Neural cell (in vitro differentiated cells): ENCODE results near the gene AGTR1. TPM values are rescaled to one million over a fixed set of nuclear protein-coding genes. Genes with fewer than 3 reads are reported as not detected.

Experiments used
- H2AFZ ChIP-seq: fragments of 200-600, 300-800 bp; sonication (generic), shearing (Covaris generic); 2 replicates; pipeline ENCODE4 v1.6.0; 2014; ENCODE audit warnings: low read depth, mild to moderate bottlenecking, antibody characterized with exemption, low read length, moderate library complexity
- H3F3A ChIP-seq: fragments of 200-600 bp; shearing (Covaris generic); 2 replicates; pipeline ENCODE4 v1.6.1; 2016; ENCODE audit warnings: mild to moderate bottlenecking, moderate library complexity, mixed read lengths, antibody characterized with exemption, low read length; ENCODE audit not compliant: insufficient read depth, poor library complexity, severe bottlenecking
- H3K27ac ChIP-seq: fragments of 200-600, 300-800 bp; sonication (generic), shearing (Covaris generic); 2 replicates; pipeline ENCODE4 v1.5.1; 2014; ENCODE audit warnings: mild to moderate bottlenecking, low read length, moderate library complexity
- H3K27me3 ChIP-seq: fragments of 300-800, 200-600 bp; sonication (generic), shearing (Covaris generic); 2 replicates; pipeline ENCODE4 v1.6.0; 2014; ENCODE audit warnings: mild to moderate bottlenecking, low read depth, low read length, moderate library complexity; ENCODE audit not compliant: insufficient read depth
- H3K36me3 ChIP-seq: fragments of 300-800, 200-600 bp; sonication (generic), shearing (Covaris generic); 2 replicates; pipeline ENCODE4 v1.5.1; 2014; ENCODE audit warnings: mild to moderate bottlenecking, antibody characterized with exemption, low read length, moderate library complexity; ENCODE audit not compliant: insufficient read depth
- H3K4me2 ChIP-seq: fragments of 300-800, 200-600 bp; sonication (generic), shearing (Covaris generic); 2 replicates; pipeline ENCODE4 v1.6.0; 2014; ENCODE audit warnings: mild to moderate bottlenecking, low read length
- H3K4me3 ChIP-seq: fragments of 300-800, 200-600 bp; sonication (generic), shearing (Covaris generic); 2 replicates; pipeline ENCODE4 v1.5.1; 2014; ENCODE audit warnings: mild to moderate bottlenecking, low read length, moderate library complexity
- H3K79me2 ChIP-seq: fragments of 200-600 bp; shearing (Covaris generic); replicated peaks from 2 replicates; pipeline ENCODE4 v1.6.0; 2014; ENCODE audit warnings: mild to moderate bottlenecking, low read length, moderate library complexity; ENCODE audit not compliant: insufficient read depth
- H3K9ac ChIP-seq: fragments of 300-800, 200-600 bp; sonication (generic), shearing (Covaris generic); 2 replicates; pipeline ENCODE4 v1.6.1; 2016; ENCODE audit warnings: mild to moderate bottlenecking, low read length, mixed read lengths
- H3K9me2 ChIP-seq: fragments of 200-600 bp; shearing (Covaris generic); 2 replicates; pipeline ENCODE4 v1.6.1; 2016; ENCODE audit warnings: mild to moderate bottlenecking, low read length, mixed read lengths; ENCODE audit not compliant: insufficient read depth
- H3K9me3 ChIP-seq: fragments of 200-600, 300-800 bp; sonication (generic), shearing (Covaris generic); 2 replicates; pipeline ENCODE4 v1.6.1; 2016; ENCODE audit warnings: mild to moderate bottlenecking, mixed run types, low read length, moderate library complexity, mixed read lengths
- H4K20me1 ChIP-seq: fragments of 200-600 bp; shearing (Covaris generic); 2 replicates; pipeline ENCODE4 v1.6.1; 2016; ENCODE audit warnings: mild to moderate bottlenecking, mixed run types; ENCODE audit not compliant: insufficient read depth
- CTCF ChIP-seq: fragments of 450-650 bp; IDR thresholded peaks from 2 replicates; pipeline ENCODE4 v1.5.1; 2014; ENCODE audit warnings: antibody characterized with exemption, mild to moderate bottlenecking, moderate library complexity; ENCODE audit not compliant: poor library complexity, severe bottlenecking
- EP300 ChIP-seq: fragments of 450-650 bp; conservative IDR thresholded peaks from 2 replicates; pipeline ENCODE4 v1.6.1; 2014; ENCODE audit warnings: antibody characterized with exemption, mild to moderate bottlenecking, moderate library complexity; ENCODE audit not compliant: poor library complexity, severe bottlenecking
- EZH2 ChIP-seq: fragments of 200-600, 300-800 bp; shearing (Covaris generic), sonication (generic); IDR thresholded peaks from 2 replicates; pipeline ENCODE4 v1.6.1; 2014; ENCODE audit warnings: antibody characterized with exemption, low read length, borderline replicate concordance, mild to moderate bottlenecking; ENCODE audit not compliant: insufficient read depth, poor library complexity, severe bottlenecking
- POLR2AphosphoS5 ChIP-seq: IDR thresholded peaks from 2 replicates; pipeline ENCODE4 v1.6.1; 2012
- RAD21 ChIP-seq: fragments of 450-650 bp; conservative IDR thresholded peaks from 2 replicates; pipeline ENCODE4 v1.6.1; 2014; ENCODE audit warnings: antibody characterized with exemption, mild to moderate bottlenecking, moderate library complexity
- REST ChIP-seq: IDR thresholded peaks from 2 replicates; pipeline ENCODE4 v1.6.1; 2012; ENCODE audit warnings: borderline replicate concordance
- SMC3 ChIP-seq: fragments of 450-650 bp; conservative IDR thresholded peaks from 2 replicates; pipeline ENCODE4 v1.6.1; 2014; ENCODE audit warnings: antibody characterized with exemption, mild to moderate bottlenecking, moderate library complexity; ENCODE audit not compliant: poor library complexity
- polyA plus RNA-seq: library from polyadenylated mRNA; depleted of rRNA; stranded (reverse); fragments of >200 nt; gene quantifications from 2 replicates; pipeline ENCODE4 v1.2.3, GENCODE V29; 2014

AGTR1 gene
- polyA plus RNA-seq, 1 donor from 2014 or later, result 1.3 TPM

- Histone ChIP-seq H3K36me3 (no peaks in the 10 kb centered on the region), H3K79me2 (no peaks in the 10 kb centered on the region), H2AFZ (no peak overlapping the region), H3K4me2 (no peak overlapping the region), H3K27me3 (no peaks in the 10 kb centered on the region), H3K9me3 (no peaks in the 10 kb centered on the region), H3K27ac (no peak overlapping the region), H3K9ac (no peak overlapping the region), H4K20me1 (no peaks in the 10 kb centered on the region), H3K4me3 (no peak overlapping the region), H3F3A (no peaks in the 10 kb centered on the region), H3K9me2 (no peaks in the 10 kb centered on the region)
- TF ChIP-seq EP300 (no peak), SMC3 (no peak), REST (no peak)
Observed at GRCh38 chr3:148717885-148718561, 20.3 kb downstream of the AGTR1 start.

GRCh38 chr3:148718982-148719862, 21.5 kb downstream of the AGTR1 start:
- Histone ChIP-seq H4K20me1 (no peaks in the 10 kb centered on the region), H3K4me3 (no peak overlapping the region), H3K36me3 (no peaks in the 10 kb centered on the region), H3K4me2 (no peak overlapping the region), H3K9ac (no peak overlapping the region), H3F3A (no peaks in the 10 kb centered on the region), H3K9me3 (no peaks in the 10 kb centered on the region), H3K79me2 (no peaks in the 10 kb centered on the region), H3K27ac (no peak overlapping the region), H3K9me2 (no peaks in the 10 kb centered on the region), H2AFZ (no peak overlapping the region), H3K27me3 (no peaks in the 10 kb centered on the region)
- TF ChIP-seq POLR2AphosphoS5 (no peak), EZH2 (no peak), CTCF (peak; percentile 75), RAD21 (peak; percentile 78), SMC3 (peak; percentile 76), REST (no peak)
